ENCODE measurements around the gene VCPKMT. TPM values are rescaled to one million over a fixed set of nuclear protein-coding genes. Genes with fewer than 3 reads are reported as not detected.
A peak's percentile ranks its signal among the peaks of the same experiment; 100 is the strongest.

VCPKMT gene
- total RNA-seq, 2 donors from 2014 or later, result 2.0 to 4.2 TPM

DNA sequence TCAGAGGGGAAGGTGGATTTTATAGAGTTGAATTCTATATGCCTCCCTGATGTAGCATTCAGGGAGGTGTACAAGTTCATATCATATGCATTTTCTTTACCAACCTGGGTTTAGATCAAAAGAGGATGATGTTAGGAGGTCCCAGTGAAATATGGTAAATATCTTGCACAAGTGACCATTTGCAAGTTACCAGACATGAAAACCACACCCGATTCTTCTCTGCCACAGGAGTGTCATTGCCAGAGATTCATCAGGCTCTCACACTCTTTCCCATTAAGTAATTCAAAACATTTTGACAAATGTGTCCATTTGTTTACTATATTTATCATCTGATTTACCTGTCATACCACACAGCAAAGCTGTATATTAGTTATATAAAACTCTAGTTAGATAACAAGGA lies 44.0 kb downstream of the VCPKMT start:
- Histone ChIP-seq H3K9me3 (no peaks in the 10 kb centered on the region), H3K36me3 (replicated peaks in 1 of 2; ENCODE audit: insufficient read depth in 1 of 2, low read depth in 2 of 2) (no peaks in the 10 kb centered on the region), H3K4me1 (no peaks in the 10 kb centered on the region), H3K4me3 (no peak overlapping the region), H3K27me3 (no peaks in the 10 kb centered on the region), H3K27ac (no peak overlapping the region)
- 62 to 89% methylated on average over 1 of the region's 1 CpG for WGBS, 2 donors
- intact Hi-C loops (cut with DNase I), result no loop called here
- ATAC-seq (no peak), DNase-seq (no peak)
- TF ChIP-seq, protein P1, sequence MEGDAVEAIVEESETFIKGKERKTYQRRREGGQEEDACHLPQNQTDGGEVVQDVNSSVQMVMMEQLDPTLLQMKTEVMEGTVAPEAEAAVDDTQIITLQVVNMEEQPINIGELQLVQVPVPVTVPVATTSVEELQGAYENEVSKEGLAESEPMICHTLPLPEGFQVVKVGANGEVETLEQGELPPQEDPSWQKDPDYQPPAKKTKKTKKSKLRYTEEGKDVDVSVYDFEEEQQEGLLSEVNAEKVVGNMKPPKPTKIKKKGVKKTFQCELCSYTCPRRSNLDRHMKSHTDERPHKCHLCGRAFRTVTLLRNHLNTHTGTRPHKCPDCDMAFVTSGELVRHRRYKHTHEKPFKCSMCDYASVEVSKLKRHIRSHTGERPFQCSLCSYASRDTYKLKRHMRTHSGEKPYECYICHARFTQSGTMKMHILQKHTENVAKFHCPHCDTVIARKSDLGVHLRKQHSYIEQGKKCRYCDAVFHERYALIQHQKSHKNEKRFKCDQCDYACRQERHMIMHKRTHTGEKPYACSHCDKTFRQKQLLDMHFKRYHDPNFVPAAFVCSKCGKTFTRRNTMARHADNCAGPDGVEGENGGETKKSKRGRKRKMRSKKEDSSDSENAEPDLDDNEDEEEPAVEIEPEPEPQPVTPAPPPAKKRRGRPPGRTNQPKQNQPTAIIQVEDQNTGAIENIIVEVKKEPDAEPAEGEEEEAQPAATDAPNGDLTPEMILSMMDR (IDR thresholded peaks at IDR 0.05), result no peak
- TF ChIP-seq POLR2A (IDR thresholded peaks at IDR 0.05), result no peak

- Histone ChIP-seq H3K27me3 (no peaks in the 10 kb centered on the region), H3K9me3 (no peaks in the 10 kb centered on the region), H3K4me3 (no peak overlapping the region), H3K27ac (no peak overlapping the region), H3K4me1 (no peaks in the 10 kb centered on the region), H3K36me3 (replicated peaks in 1 of 2; ENCODE audit: insufficient read depth in 1 of 2, low read depth in 2 of 2) (no peaks in the 10 kb centered on the region)
- WGBS, 2 donors, result 69 to 72% methylated on average over 13 of the region's 13 CpGs
- intact Hi-C loops (cut with DNase I), result no loop called here
- TF ChIP-seq, protein P1 (IDR thresholded peaks at IDR 0.05), result no peak
- TF ChIP-seq POLR2A (IDR thresholded peaks at IDR 0.05), result no peak
- DNase-seq (no peak), ATAC-seq (no peak)
Measured at GRCh38 chr14:50070840-50071548, 45.4 kb downstream of the VCPKMT start.

DNA sequence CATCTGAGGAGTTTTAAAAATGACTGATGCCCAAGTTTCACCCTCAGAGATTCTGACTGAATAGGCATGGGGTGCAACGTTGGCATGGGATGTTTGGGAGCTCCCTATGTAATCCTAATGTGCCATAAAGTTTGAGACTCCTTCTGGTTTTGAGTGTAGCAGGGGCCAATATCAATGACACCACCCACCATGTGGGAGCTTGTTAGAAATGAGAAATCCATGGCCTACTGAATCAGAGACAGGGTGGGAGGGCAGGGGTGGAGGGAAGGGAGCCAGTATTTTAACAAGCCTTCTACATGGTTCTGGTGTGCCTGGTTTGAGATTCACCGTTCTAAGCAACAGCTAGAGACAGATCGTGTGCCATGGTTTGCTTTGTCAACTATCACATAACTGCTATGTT lies 46.1 kb downstream of the VCPKMT start:
- Histone ChIP-seq H3K4me1 (no peaks in the 10 kb centered on the region), H3K27ac (no peak overlapping the region), H3K4me3 (no peak overlapping the region), H3K9me3 (no peaks in the 10 kb centered on the region), H3K27me3 (no peaks in the 10 kb centered on the region), H3K36me3 (replicated peaks in 1 of 2; ENCODE audit: insufficient read depth in 1 of 2, low read depth in 2 of 2) (no peaks in the 10 kb centered on the region)
- intact Hi-C loops (cut with DNase I), result no loop called here
- 68 to 75% methylated on average over 3 of the region's 3 CpGs for WGBS, 2 donors
- no peak for TF ChIP-seq POLR2A (IDR thresholded peaks at IDR 0.05)
- TF ChIP-seq, protein P1 (IDR thresholded peaks at IDR 0.05), result no peak
- no peak for DNase-seq
- no peak for ATAC-seq

GRCh38 chr14:50069325-50069724 lies 47.0 kb downstream of the VCPKMT start:
- 52 to 60% methylated on average over 2 of the region's 2 CpGs for WGBS, 2 donors
- Histone ChIP-seq H3K36me3 (replicated peaks in 1 of 2; ENCODE audit: insufficient read depth in 1 of 2, low read depth in 2 of 2) (no peaks in the 10 kb centered on the region), H3K4me3 (no peak overlapping the region), H3K9me3 (no peaks in the 10 kb centered on the region), H3K27me3 (no peaks in the 10 kb centered on the region), H3K4me1 (no peaks in the 10 kb centered on the region), H3K27ac (no peak overlapping the region)
- intact Hi-C loops (cut with DNase I), result no loop called here
- ATAC-seq (no peak), DNase-seq (no peak)
- TF ChIP-seq, protein P1 (IDR thresholded peaks at IDR 0.05), result no peak
- no peak for TF ChIP-seq POLR2A (IDR thresholded peaks at IDR 0.05)

- WGBS, 2 donors, result 94 to 97% methylated on average over 7 of the region's 7 CpGs
- Histone ChIP-seq H3K27me3 (no peaks in the 10 kb centered on the region), H3K4me1 (no peaks in the 10 kb centered on the region), H3K27ac (peak overlapping the region in 1 of 4 donors; percentile 54), H3K9me3 (no peaks in the 10 kb centered on the region), H3K4me3 (no peak overlapping the region), H3K36me3 (replicated peaks in 1 of 2; ENCODE audit: insufficient read depth in 1 of 2, low read depth in 2 of 2) (no peaks in the 10 kb centered on the region)
- TF ChIP-seq, protein P1 (IDR thresholded peaks at IDR 0.05), result no peak
- no peak for TF ChIP-seq POLR2A (IDR thresholded peaks at IDR 0.05)
- no peak for ATAC-seq
- intact Hi-C loops (cut with DNase I), result no loop called here
- no peak for DNase-seq
Measured at GRCh38 chr14:50068496-50068895, 47.9 kb downstream of the VCPKMT start.
